HepG2 (cell line): ENCODE results near the gene FAM229B. TPM values are rescaled to one million over a fixed set of nuclear protein-coding genes. Genes with fewer than 3 reads are reported as not detected.

ENCODE experiments used
- ATAC-seq: fragments of 200-7000 bp; cut with Tn5 transposase; 3 replicates; pipeline ENCODE4 v1.9.1; 2020; ENCODE audit warnings: mild to moderate bottlenecking, moderate library complexity
- BruUV-seq: library from RNA; stranded (reverse); fragments of 400-500 nt; replicated peaks from 2 replicates; lab custom pipeline; 2021; lab: Mats Ljungman, UMichigan
- CTCF ChIA-PET: fragments of 300-600 bp; formaldehyde crosslinking; extraction: SDS; loops from one replicate; lab custom pipeline; 2021; ENCODE audit warnings: low total read pairs, inconsistent platforms, low intra/inter-chr PET ratio; lab: Yijun Ruan, JAX
- POLR2A ChIA-PET: fragments of 350-600 bp; sonication (Branson Sonifier 250); formaldehyde crosslinking; loops from one replicate; lab custom pipeline; 2020; ENCODE audit warnings: antibody characterized with exemption, inconsistent platforms; lab: Yijun Ruan, JAX
- DNase-seq: peaks from one replicate; pipeline ENCODE4 v3.0.0-alpha.2; 2015; ENCODE audit warnings: low spot score
- FAIRE-seq: peaks from 3 replicates; lab custom pipeline; 2011; peaks lifted over from hg19 to GRCh38; lab: Jason Lieb, UNC
- H2AFZ ChIP-seq: one replicate; pipeline ENCODE4 v1.6.1; 2011; ENCODE audit warnings: low read length, inconsistent platforms
- H3K27ac ChIP-seq: fragments of 300-600 bp; 3 replicates; pipeline ENCODE4 v1.8.0; 2011; ENCODE audit warnings: mixed run types, mild to moderate bottlenecking, mixed read lengths, low read length, inconsistent platforms; ENCODE audit not compliant: insufficient read depth; ENCODE audit errors: extremely low read length
- H3K27me3 ChIP-seq, 2 experiments: fragments of 200-600 bp in 1 of 2; 2 replicates in 1 of 2; 3 replicates in 1 of 2; pipeline versions ENCODE4 v1.6.0 to v1.8.0; 2011; ENCODE audit warnings: low read length in 2 of 2, mild to moderate bottlenecking in 2 of 2, moderate library complexity in 2 of 2, inconsistent platforms in 1 of 2; ENCODE audit not compliant: insufficient read depth in 2 of 2, control insufficient read depth in 1 of 2
- H3K36me3 ChIP-seq, 2 experiments: fragments of 200-600 bp in 1 of 2; replicated peaks in 1 of 2; 2 replicates in 1 of 2; 3 replicates in 1 of 2; pipeline versions ENCODE4 v1.5.1 to v1.8.0; 2011; ENCODE audit warnings: low read length in 2 of 2, inconsistent platforms in 1 of 2; ENCODE audit not compliant: insufficient read depth in 2 of 2, control insufficient read depth in 1 of 2
- H3K4me1 ChIP-seq: 2 replicates; pipeline ENCODE4 v1.5.1; 2012; ENCODE audit warnings: low read length, inconsistent platforms; ENCODE audit not compliant: insufficient read depth
- H3K4me2 ChIP-seq: 2 replicates; pipeline ENCODE4 v1.6.0; 2011; ENCODE audit warnings: low read depth, low read length, inconsistent platforms
- H3K4me3 ChIP-seq, 3 experiments: fragments of 200-600 bp in 1 of 3; sonication (generic), shearing (Covaris generic) in 1 of 3; replicated peaks in 1 of 3; 2 replicates each; pipeline ENCODE4 v1.5.1; 2011 to 2016; ENCODE audit warnings: low read length in 3 of 3, inconsistent platforms in 2 of 3, low read depth in 2 of 3, mild to moderate bottlenecking in 2 of 3, control low read depth in 1 of 3, mixed read lengths in 1 of 3; ENCODE audit not compliant: insufficient read depth in 1 of 3
- H3K79me2 ChIP-seq: one replicate; pipeline ENCODE4 v1.6.1; 2011; ENCODE audit warnings: low read length, inconsistent platforms; ENCODE audit not compliant: insufficient read depth
- H3K9ac ChIP-seq: 2 replicates; pipeline ENCODE4 v1.6.0; 2011; ENCODE audit warnings: mild to moderate bottlenecking, low read depth, low read length, inconsistent platforms; ENCODE audit not compliant: insufficient read depth
- H3K9me3 ChIP-seq: 2 replicates; pipeline ENCODE4 v1.5.1; 2012; ENCODE audit warnings: mild to moderate bottlenecking, low read length
- H4K20me1 ChIP-seq: 2 replicates; pipeline ENCODE4 v1.6.0; 2011; ENCODE audit warnings: inconsistent platforms, mild to moderate bottlenecking, low read length, moderate library complexity; ENCODE audit not compliant: insufficient read depth
- MATR3 ChIP-seq: sonication (generic); formaldehyde crosslinking; IDR thresholded peaks from 2 replicates; pipeline ENCODE4 v1.4.0; 2020; ENCODE audit warnings: missing genetic modification reagents
- THAP11 ChIP-seq: IDR thresholded peaks from 2 replicates; pipeline ENCODE4 v1.6.1; 2016; ENCODE audit warnings: missing biosample characterization, missing genetic modification reagents
- YEATS4 ChIP-seq: sonication (generic); formaldehyde crosslinking; IDR thresholded peaks from 2 replicates; pipeline ENCODE4 v1.4.0; 2020; ENCODE audit warnings: missing genetic modification reagents, borderline replicate concordance
- ZMYM3 ChIP-seq: sonication (generic); formaldehyde crosslinking; IDR thresholded peaks from 2 replicates; pipeline ENCODE4 v1.5.1; 2020; ENCODE audit warnings: mild to moderate bottlenecking, missing genetic modification reagents
- ZNF136 ChIP-seq: sonication (generic); formaldehyde crosslinking; IDR thresholded peaks from 2 replicates; pipeline ENCODE4 v1.8.1; 2022; ENCODE audit warnings: low read depth, mild to moderate bottlenecking, moderate library complexity, missing genetic modification reagents
- ZNF230 ChIP-seq: sonication (generic); formaldehyde crosslinking; IDR thresholded peaks from 2 replicates; pipeline ENCODE4 v1.4.0; 2020; ENCODE audit warnings: mild to moderate bottlenecking, missing genetic modification reagents
- ZNF234 ChIP-seq: sonication (generic); formaldehyde crosslinking; conservative IDR thresholded peaks from 2 replicates; pipeline ENCODE4 v1.5.1; 2020; ENCODE audit warnings: mild to moderate bottlenecking, missing genetic modification reagents
- ZNF282 ChIP-seq: fragments of 450-650 bp; IDR thresholded peaks from 2 replicates; pipeline ENCODE4 v1.6.1; 2018; ENCODE audit not compliant: partially characterized antibody
- ZNF326 ChIP-seq: sonication (generic); formaldehyde crosslinking; IDR thresholded peaks from 2 replicates; pipeline ENCODE4 v1.4.0; 2020; ENCODE audit warnings: missing genetic modification reagents, borderline replicate concordance
- ZNF496 ChIP-seq: sonication (generic); formaldehyde crosslinking; IDR thresholded peaks from 2 replicates; pipeline ENCODE4 v1.8.1; 2023; ENCODE audit warnings: mild to moderate bottlenecking, moderate library complexity, missing genetic modification reagents; ENCODE audit not compliant: insufficient replicate concordance
- ZNF839 ChIP-seq: sonication (generic); formaldehyde crosslinking; IDR thresholded peaks from 2 replicates; pipeline ENCODE4 v1.4.0; 2020; ENCODE audit warnings: missing genetic modification reagents, mild to moderate bottlenecking, borderline replicate concordance
- WGBS: methylation state at CpG from one replicate; pipeline ENCODE4 v1.1.6; 2017; ENCODE audit warnings: low lambda C conversion rate; 5-methylcytosine and 5-hydroxymethylcytosine counted together
- in situ Hi-C: cut with HindIII; loops from 2 replicates; pipeline ENCODE4 v1.10.0; 2017; ENCODE audit warnings: low pct_unique_long_range_greater_than_20kb; ENCODE audit not compliant: extremely low pct_ligation_motif_present
- intact Hi-C: fragments of 100-400 bp; cut with micrococcal nuclease; formaldehyde crosslinking; loops from one replicate; pipeline ENCODE4 v1.10.0; 2022; ENCODE audit not compliant: unreplicated experiment
- polyA plus RNA-seq, 8 experiments: library from polyadenylated mRNA; depleted of rRNA in 3 of 8; stranded (reverse) in 7 of 8; unstranded in 1 of 8; fragments of >200 nt; fragmentation: Illumina TruSeq in 4 of 8; extraction: Trizol in 4 of 8; gene quantifications; 2 replicates each; pipeline versions ENCODE4 v1.2.1 to v1.2.3, GENCODE V29; 2011 to 2016; ENCODE audit warnings: low read depth in 4 of 8, missing spikeins in 1 of 8, mixed read lengths in 1 of 8; ENCODE audit not compliant: insufficient read depth in 1 of 8
- total RNA-seq, 5 experiments: library from RNA; depleted of rRNA; stranded (reverse); fragments of >200 nt; fragmentation: Illumina TruSeq; extraction: Trizol; gene quantifications; 2 replicates each; pipeline ENCODE4 v1.2.3, GENCODE V29; 2016; ENCODE audit warnings: low read depth in 1 of 5
- TF ChIP-seq, protein P1 (sequence below): IDR thresholded peaks from 2 replicates; pipeline ENCODE4 v1.6.1; 2016; ENCODE audit warnings: missing biosample characterization, missing genetic modification reagents, low read depth
- TF ChIP-seq, protein P2 (sequence below): sonication (generic); formaldehyde crosslinking; IDR thresholded peaks from 2 replicates; pipeline ENCODE4 v1.4.0; 2020; ENCODE audit warnings: missing genetic modification reagents

FAM229B gene
- total and polyA plus RNA-seq, 2 of the 13 experiments (the other 11 are each of a cell fraction or from before 2014, with no cell fraction given) = 11.3 to 19.5 TPM

DNA sequence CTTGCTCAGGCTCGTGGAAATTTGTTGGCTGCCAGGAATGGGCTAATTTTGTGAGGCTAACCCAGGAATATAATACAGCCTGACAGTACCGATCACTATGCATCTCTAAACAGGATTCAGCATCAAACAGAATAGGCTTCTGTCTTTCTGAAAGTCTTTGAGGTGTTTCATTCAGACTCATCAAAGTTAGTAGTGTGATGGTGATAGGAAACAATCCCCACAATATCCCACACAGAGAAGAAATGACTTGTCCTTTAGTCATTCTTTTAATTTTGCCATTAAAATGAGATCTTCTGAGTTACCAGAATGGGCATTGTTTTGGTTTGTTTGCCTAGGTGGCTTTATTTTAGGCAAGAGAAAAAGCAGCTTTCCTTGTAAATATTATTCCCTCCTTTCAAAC is 54.3 kb downstream of the FAM229B start:
- in situ Hi-C loops = no loop called here
- ChIA-PET CTCF (no interaction called here), POLR2A (no interaction called here)
- no peaks in the 10 kb centered on the region for H3K36me3 ChIP-seq
- no peak overlapping the region for H3K4me2 ChIP-seq
- H3K79me2 ChIP-seq = no peaks in the 10 kb centered on the region
- no peak for DNase-seq
- H2AFZ ChIP-seq = no peak overlapping the region
- H3K27me3 ChIP-seq = peaks cover 0 to 2% of the 10 kb centered on the region in 2 experiments; a peak in 1 of 5 replicates
- H3K9me3 ChIP-seq = no peaks in the 10 kb centered on the region
- peaks cover 17% of the 10 kb centered on the region for H3K4me1 ChIP-seq
- H3K27ac ChIP-seq = no peak overlapping the region
- H3K4me3 ChIP-seq = no peak overlapping the region
- ATAC-seq = no peak
- no peaks in the 10 kb centered on the region for H4K20me1 ChIP-seq
- intact Hi-C loops = no loop called here
- BruUV-seq = no TSS peak
- FAIRE-seq = no peak
- 21% methylated on average over 2 of the region's 2 CpGs for WGBS
- no peak for TF ChIP-seq ZNF326 (CRISPR knock-in tag)
- TF ChIP-seq ZNF136 (CRISPR knock-in tag) = no peak
- TF ChIP-seq ZNF839 (CRISPR knock-in tag) = no peak
- TF ChIP-seq, protein P1, sequence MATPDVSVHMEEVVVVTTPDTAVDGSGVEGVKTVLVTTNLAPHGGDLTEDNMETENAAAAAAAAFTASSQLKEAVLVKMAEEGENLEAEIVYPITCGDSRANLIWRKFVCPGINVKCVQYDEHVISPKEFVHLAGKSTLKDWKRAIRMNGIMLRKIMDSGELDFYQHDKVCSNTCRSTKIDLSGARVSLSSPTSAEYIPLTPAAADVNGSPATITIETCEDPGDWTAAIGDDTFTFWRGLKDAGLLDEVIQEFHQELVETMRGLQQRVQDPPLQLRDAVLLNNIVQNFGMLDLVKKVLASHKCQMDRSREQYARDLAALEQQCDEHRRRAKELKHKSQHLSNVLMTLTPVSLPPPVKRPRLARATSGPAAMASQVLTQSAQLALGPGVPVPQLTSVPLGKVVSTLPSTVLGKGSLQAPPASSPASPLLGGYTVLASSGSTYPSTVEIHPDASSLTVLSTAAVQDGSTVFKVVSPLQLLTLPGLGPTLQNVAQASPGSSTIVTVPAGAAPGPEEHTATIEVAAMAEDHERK = no peak
- TF ChIP-seq ZNF496 = no peak
- no peak for TF ChIP-seq ZMYM3 (CRISPR knock-in tag)
- no peak for TF ChIP-seq ZNF230 (CRISPR knock-in tag)
- TF ChIP-seq MATR3 (CRISPR knock-in tag) = no peak
- no peak for TF ChIP-seq YEATS4
- no peak for TF ChIP-seq ZNF282
- TF ChIP-seq ZNF234 (CRISPR knock-in tag) = no peak
- TF ChIP-seq, protein P2, sequence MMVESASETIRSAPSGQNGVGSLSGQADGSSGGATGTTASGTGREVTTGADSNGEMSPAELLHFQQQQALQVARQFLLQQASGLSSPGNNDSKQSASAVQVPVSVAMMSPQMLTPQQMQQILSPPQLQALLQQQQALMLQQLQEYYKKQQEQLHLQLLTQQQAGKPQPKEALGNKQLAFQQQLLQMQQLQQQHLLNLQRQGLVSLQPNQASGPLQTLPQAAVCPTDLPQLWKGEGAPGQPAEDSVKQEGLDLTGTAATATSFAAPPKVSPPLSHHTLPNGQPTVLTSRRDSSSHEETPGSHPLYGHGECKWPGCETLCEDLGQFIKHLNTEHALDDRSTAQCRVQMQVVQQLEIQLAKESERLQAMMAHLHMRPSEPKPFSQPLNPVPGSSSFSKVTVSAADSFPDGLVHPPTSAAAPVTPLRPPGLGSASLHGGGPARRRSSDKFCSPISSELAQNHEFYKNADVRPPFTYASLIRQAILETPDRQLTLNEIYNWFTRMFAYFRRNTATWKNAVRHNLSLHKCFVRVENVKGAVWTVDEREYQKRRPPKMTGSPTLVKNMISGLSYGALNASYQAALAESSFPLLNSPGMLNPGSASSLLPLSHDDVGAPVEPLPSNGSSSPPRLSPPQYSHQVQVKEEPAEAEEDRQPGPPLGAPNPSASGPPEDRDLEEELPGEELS (CRISPR knock-in tag) = no peak
- no peak for TF ChIP-seq THAP11 (CRISPR knock-in tag)
- H3K9ac ChIP-seq = no peak overlapping the region
